GM18526 (cell line): ENCODE data around the gene SEMA4G.

Experiments used
- POLR2A ChIP-seq: IDR thresholded peaks from 3 replicates; pipeline ENCODE4 v1.6.1; 2011; ENCODE audit not compliant: insufficient read length; ENCODE audit errors: extremely low read depth

The SEMA4G gene

DNA sequence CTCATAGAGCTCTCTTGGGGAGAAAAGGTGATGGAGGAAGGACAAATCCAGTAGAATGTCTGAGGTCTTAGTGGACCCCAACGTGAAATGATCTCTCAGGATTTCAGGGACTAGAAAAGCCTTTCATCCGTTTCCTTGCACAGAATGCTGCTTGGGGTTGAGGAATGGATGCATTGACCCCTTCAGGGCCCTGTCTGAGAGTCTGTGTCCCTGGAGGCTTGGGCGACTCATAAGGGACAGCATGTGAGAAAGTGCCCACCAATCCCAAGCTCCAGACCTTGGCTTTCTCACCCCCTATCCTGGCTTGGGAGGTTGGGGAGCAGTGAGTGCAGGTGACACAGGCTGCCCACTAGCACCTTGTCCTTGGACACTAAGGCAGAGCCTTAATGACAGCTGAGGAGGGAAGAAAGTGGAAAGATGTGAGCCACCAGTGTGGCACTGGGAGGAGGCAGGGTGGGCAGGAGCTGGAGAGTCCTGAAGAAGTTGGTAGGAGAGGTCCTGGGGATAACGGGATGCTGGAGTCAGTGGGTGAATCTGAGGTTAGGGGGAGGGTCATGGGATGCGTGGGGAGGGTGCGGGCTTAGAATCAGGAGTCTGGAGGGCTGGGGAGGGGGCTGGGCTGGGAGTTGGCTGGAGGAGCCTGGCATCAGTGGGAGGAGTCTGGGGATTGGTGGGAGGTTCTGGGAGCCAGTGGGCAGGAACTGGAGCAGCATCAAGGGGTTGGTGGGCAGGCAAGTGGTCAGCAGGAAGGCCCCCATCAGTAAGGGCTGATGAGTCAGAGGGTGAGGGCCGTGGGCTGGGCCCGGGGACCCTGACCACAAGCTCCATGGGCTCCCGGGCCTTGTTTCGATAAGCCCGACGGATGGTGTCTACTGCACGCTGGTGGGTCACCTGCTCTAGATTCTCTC lies 38.9 kb downstream of the SEMA4G start:
- no peak for TF ChIP-seq POLR2A

DNA sequence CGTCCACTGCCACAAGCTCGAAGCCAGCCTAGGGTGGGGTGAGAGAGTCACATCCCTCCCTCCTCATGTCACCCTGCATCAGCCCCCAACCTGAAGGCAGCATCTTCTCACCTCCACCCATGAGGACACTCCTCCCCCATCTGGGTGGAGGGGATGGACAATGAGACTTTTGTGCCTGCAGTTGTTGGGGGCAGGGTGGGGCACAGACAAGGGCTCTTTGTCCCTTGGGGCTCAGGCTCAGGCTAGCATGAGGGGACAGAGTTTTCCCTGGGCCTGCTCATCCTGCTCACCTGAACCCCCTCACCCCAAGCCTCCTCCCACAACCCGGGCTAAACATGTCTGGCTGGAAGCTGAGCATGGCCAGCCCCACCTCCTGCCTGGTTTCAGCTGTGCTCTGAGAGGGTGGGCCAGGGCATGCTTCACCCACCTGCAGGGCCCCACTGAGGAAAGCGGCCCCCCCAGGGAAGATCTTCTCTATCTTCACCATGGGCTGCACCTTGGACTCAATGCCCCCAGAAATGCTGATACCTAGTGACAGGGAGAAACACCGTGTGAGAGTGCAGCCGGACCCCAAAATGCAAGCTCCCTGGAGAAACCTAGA lies 39.6 kb downstream of the SEMA4G start:
- TF ChIP-seq POLR2A, result no peak

DNA sequence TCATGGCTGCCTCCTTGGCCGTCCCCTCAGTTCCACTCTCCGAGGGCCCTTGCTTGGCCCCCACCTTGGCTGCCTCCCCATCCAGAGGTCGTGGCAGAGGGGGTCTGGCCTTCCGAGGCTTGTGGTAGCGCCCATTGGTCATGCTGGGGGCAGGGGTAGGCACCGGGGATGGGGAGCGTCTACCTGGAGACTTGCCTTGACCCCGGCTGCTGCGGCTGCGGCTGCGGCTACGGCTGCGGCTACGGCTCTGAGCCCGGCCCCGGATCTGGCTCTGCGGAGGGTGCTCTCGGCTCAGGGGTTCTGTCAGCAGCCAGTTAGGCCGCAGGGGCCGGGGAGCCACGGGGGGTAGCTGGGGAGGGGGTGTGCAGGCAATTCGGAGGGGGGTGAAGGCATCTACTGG lies 41.0 kb downstream of the SEMA4G start:
- no peak for TF ChIP-seq POLR2A

DNA sequence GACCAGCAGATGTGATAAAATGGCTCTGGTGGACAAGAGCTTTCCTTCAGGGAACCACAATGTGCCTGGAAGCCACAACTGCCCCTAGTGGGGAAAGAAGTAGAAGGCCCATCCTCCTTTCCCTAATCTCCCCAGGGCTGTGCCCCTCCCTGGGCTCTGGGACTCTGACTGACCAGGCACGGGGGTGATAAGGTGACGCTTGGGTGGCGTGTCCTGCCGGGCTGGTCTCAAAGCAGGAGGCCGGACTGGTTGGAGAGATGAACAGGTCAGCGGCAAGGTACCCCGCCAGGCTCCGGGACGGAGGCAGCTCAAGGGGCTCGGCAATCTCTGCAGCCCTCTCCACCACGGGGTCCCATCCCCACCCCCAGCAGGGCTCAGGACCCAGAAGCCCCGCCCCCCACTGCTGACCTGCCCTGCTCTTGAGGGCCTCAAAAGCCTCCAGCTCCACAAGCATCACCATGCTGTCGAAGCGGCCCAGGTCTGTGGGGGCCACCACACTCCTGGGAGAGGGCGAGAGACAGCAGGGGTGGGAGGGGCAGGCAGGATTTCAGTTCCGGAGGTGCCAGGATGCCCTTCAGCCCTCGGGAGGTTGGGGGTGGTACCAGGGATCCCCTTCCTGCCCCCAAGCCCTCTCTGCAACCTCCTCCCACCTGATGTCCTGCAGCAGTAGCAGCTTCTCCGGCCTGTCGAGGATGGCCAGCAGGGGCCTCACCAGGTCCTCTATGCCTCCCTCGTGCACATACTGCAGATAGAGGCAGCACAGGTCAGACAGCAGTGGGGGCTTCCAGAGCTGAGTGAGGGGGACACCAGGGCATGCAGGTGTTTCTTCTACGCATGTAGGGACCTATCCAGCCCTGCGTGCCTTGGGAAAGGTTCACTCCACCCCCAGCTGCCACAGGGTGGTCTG lies 42.5 kb downstream of the SEMA4G start:
- TF ChIP-seq POLR2A, result no peak

DNA sequence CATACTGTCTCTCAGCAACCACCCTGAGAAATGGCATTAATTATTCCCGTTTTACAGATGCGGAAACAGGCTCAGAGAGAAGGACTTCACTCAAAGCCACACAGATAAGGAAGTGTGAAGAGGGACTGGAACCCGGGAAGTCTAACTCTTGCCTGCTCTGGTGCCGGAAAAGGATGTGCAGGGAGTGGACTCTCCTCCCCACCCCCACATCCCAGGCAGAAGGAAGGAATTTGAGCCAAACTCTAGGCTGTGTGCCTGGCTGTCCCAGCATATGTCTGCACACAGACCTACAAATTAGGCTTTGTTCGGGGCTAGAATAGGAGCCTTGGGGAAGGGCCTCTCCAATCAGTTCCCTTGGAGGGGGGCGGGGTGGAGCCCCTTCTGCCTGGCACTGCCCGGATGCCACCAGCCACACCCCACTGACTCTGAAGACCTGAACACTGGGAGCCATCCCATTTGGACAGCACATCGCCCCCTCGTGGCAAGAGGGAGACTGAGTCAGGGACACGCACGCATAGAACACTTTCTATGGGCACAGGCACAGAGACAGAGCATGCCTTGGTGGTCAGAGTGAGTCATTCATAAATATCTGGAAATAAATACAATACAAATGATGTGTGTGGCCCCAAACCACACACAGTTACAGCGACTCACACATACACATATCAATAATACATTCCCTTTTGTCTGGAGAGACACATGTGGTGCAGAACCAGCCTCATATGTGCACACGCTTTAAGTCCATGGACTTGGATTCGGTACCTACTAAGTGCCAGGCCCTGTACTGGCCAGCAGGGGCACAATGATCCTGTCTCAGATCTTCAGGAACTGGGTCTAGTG lies 43.4 kb downstream of the SEMA4G start:
- no peak for TF ChIP-seq POLR2A

DNA sequence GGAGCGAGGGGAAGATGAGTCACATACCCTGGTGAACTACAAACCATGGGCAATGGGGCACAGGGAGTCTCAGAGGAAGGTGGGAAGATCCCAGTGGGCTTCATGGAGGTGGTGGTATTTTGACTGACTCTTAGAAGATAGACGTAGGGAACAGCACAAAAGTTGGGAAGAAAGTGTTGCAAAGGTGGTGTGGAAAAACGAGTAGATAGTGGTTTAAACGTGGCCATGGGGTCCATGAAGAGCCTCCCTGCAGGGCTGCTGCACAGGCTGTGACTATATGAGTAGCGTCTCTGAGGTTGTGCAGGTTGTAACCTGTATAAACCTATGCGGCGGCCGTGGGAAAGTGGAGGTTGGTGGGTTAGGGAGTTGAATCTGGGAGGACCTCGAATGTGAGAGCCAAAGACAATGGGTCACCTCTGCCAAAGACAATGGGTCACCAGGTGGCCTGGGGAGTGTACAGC lies 44.1 kb downstream of the SEMA4G start:
- no peak for TF ChIP-seq POLR2A

DNA sequence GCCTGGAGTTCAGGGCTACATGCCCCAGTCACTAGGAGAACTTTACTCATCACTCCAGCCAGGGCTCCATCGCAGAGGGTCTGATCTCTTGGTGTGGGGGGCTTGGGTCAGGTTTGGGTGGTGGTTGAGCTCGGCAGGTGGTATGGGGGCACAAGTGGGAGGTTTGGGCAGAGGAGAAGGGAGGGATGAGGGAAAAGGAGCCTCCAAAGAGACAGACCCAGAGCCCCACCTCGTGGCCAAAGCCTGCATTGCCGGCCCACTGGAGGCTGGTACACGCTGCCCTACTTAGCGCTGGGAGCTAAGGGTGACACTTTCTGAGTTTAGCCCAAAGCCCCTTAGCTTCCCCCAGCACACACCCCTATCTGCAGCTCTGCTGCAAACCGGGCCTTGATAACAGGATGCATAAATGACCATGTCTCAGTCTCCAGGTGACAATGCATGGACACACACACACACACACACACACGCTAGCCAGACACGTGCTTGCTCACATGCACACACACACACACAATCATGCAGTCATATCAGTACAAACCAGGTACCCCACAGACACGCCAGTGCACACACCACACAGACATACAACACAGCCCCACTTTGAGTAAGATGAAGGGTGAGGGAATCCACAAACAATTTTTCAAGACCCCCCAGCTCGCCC lies 45.1 kb downstream of the SEMA4G start:
- TF ChIP-seq POLR2A, result no peak

DNA sequence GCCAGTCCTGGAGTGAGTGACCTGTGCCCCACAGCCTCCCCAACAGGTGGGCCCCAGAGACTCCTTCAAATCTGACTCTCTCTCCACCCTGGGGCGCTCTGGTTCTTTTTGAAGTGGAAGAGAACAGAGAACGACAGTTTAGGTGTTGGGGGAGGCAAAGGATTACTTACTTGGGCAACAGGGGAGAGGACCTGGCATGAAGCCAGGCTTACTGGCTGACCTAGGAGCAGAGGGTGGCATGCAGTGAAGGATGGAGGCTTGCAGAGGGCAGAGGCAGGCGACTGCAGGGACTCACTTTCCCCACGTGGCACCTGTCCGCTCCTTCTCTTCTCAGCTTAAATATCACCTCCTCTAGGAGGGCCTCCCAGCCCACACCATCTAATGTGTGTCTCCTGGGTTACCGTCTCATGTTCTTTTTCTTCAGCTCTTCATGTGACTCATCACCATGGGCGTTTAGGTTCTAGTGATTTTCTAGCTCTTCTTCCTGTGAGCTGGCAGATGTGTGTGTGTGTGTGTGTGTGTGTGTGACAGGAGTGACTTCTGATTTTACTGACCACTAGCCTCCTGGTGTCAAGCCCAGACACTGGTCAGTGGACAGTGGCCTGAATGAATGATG lies 45.8 kb downstream of the SEMA4G start:
- TF ChIP-seq POLR2A, result no peak

DNA sequence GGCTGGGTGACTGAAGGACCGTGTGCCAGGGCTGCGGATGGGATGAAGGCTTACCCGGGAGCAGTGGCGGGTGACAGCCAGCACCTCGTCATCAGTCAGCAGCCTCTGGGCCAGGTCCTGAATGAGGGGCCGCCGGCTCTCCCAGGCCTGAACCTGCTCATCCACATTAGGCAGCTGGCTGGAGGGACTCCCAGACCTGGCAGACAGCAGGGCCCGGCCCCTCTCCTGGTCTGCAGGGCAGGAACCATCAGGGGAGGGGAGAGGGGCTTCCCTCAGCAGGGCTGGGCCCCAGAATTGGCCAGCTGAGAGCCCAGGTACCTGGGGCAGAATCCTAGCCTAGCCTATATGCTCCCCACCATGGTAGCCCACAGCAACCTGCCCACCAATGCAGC lies 46.3 kb downstream of the SEMA4G start:
- TF ChIP-seq POLR2A, result no peak

DNA sequence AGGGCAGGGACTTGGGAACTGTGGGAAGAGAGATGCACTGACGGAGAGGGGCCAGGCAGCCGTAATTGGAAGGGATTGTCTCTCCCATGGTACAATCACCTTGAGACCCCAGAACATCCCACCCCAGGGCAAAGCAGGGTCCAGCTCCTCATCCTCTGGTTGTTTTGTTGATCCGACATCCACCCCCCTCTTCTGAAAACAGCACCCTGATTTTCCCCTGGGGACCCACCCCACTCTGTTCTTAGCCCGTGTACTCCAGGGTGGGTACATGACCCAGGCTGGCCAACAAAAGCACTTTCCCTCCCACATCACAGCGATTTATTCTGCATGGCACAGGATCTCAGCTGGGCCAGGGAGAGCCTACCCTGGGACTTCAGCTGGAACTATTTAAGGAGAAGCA lies 47.5 kb downstream of the SEMA4G start:
- TF ChIP-seq POLR2A, result no peak

DNA sequence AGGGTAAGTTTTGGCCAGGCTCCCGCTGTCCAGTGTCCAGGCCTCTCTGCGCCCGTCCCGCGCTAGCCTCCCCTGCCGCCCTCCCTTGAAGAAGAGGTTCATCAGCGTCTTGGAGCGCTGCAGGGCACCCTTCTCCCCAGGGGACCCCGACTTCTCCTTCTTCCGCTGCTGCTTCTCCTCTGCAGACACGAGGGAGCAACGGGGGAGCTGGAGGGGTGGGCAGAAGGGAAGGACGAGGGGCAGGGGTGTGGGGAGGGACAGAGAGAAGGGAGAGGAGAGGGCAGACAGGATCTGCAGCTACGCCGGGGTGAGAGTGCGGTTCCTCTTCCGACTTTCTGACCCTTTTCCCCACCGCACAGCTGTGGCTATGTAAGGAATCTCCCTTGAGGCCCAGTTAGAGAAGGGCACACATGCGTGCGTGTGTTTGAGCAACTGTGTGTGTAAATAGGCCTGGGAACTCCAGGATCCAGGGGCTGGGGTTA lies 48.9 kb downstream of the SEMA4G start:
- no peak for TF ChIP-seq POLR2A

DNA sequence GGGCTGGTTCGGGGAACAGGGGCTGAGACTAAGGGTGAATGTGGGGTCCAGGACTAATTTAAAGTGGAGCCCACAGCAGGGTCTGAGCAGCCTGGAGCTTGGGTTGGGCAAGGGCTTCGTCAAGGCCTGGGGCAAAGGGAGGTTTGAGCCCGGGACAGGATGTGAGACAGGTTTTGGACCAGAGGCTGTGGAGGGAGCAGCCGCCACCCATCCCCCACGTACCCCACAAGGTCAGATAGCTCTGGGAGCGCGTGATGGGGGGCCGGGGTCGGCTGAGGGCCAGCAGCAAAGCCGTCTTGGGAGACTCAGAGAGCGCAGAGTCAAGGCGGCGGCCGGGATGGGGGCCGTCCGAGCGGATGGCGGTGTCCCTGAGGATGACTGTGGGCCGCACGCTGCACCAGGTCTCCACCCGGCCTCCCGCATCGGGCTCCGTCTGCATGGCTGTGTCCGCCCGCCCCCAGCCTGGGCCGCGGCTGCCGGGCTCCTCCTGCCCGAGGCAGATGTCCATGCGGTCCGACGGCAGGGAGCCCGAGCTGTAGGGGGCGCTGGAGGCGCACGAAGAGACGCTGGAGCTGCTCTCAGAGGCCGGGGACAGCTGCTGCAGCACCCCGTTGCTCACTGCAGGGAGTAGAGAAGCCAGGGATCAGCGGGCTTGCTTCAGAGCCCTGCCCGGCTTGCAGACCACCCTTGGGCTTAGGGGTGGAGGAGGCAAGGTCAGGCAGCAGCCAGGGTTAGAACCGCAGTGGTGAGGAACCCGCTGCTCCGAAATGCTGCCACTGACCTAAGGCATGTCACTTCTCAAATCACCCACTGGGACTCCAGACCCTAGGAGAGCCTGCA lies 49.5 kb downstream of the SEMA4G start:
- TF ChIP-seq POLR2A, result no peak
